WTC11 (cell line): ENCODE measurements around the gene TBC1D24.

Experiments
- ATF1 ChIP-seq: sonication (generic); formaldehyde crosslinking; IDR thresholded peaks from 2 replicates; pipeline ENCODE4 v1.8.1; 2023; ENCODE audit warnings: mild to moderate bottlenecking, moderate library complexity, missing genetic modification reagents
- CREM ChIP-seq: sonication (generic); formaldehyde crosslinking; IDR thresholded peaks from 2 replicates; pipeline ENCODE4 v1.8.1; 2022; ENCODE audit warnings: mild to moderate bottlenecking, missing genetic modification reagents, moderate library complexity
- MAX ChIP-seq: sonication (generic); formaldehyde crosslinking; IDR thresholded peaks from 2 replicates; pipeline ENCODE4 v1.8.0; 2022; ENCODE audit warnings: mild to moderate bottlenecking, missing genetic modification reagents
- MYBL2 ChIP-seq: sonication (generic); formaldehyde crosslinking; IDR thresholded peaks from 2 replicates; pipeline ENCODE4 v1.8.1; 2023; ENCODE audit warnings: mild to moderate bottlenecking, moderate library complexity, missing genetic modification reagents
- SP1 ChIP-seq: sonication (generic); formaldehyde crosslinking; conservative IDR thresholded peaks from 2 replicates; pipeline ENCODE4 v1.8.1; 2022; ENCODE audit warnings: missing genetic modification reagents
- TEAD1 ChIP-seq: sonication (generic); formaldehyde crosslinking; IDR thresholded peaks from 2 replicates; pipeline ENCODE4 v1.8.0; 2022; ENCODE audit warnings: mild to moderate bottlenecking, missing genetic modification reagents
- TF ChIP-seq, protein P1 (sequence below): fragments of 200-600 bp; IDR thresholded peaks from 2 replicates; pipeline ENCODE4 v1.8.0; 2022; ENCODE audit warnings: antibody characterized with exemption
- TF ChIP-seq, protein P2 (sequence below): fragments of 250-450 bp; sonication (Bioruptor Pico); conservative IDR thresholded peaks from 2 replicates; pipeline ENCODE4 v1.9.0; 2021; ENCODE audit warnings: mild to moderate bottlenecking
- TF ChIP-seq, protein P3 (sequence below): fragments of 250-450 bp; sonication (Bioruptor Pico); IDR thresholded peaks from 2 replicates; pipeline ENCODE4 v2.1.2; 2022; ENCODE audit warnings: mild to moderate bottlenecking, moderate library complexity

DNA sequence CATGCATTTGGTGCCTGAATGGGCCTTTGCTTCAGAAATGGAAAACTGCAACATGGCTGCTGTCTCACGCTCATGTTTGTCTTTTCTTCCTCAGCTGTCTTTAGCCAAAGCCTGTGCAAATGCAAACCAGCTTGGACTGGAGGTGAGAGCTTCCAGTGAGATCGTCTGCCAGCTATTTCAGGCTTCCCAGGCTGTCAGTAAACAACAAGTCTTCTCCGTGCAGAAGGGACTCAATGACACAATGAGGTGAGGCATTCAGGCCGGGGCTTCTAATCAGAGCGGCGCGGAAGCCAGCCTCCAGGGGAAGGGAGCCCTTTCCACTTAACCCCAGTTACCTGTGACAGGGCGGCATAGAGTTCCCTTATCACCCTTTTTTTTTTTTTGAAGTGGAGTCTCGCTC is 31.4 kb upstream of the TBC1D24 start:
- TF ChIP-seq, protein P1, sequence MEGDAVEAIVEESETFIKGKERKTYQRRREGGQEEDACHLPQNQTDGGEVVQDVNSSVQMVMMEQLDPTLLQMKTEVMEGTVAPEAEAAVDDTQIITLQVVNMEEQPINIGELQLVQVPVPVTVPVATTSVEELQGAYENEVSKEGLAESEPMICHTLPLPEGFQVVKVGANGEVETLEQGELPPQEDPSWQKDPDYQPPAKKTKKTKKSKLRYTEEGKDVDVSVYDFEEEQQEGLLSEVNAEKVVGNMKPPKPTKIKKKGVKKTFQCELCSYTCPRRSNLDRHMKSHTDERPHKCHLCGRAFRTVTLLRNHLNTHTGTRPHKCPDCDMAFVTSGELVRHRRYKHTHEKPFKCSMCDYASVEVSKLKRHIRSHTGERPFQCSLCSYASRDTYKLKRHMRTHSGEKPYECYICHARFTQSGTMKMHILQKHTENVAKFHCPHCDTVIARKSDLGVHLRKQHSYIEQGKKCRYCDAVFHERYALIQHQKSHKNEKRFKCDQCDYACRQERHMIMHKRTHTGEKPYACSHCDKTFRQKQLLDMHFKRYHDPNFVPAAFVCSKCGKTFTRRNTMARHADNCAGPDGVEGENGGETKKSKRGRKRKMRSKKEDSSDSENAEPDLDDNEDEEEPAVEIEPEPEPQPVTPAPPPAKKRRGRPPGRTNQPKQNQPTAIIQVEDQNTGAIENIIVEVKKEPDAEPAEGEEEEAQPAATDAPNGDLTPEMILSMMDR = no peak
- TF ChIP-seq ATF1 (CRISPR knock-in tag) (no peak), MYBL2 (CRISPR knock-in tag) (no peak), TEAD1 (no peak), MAX (CRISPR knock-in tag) (no peak), SP1 (no peak), CREM (CRISPR knock-in tag) (no peak)
- TF ChIP-seq, protein P2, sequence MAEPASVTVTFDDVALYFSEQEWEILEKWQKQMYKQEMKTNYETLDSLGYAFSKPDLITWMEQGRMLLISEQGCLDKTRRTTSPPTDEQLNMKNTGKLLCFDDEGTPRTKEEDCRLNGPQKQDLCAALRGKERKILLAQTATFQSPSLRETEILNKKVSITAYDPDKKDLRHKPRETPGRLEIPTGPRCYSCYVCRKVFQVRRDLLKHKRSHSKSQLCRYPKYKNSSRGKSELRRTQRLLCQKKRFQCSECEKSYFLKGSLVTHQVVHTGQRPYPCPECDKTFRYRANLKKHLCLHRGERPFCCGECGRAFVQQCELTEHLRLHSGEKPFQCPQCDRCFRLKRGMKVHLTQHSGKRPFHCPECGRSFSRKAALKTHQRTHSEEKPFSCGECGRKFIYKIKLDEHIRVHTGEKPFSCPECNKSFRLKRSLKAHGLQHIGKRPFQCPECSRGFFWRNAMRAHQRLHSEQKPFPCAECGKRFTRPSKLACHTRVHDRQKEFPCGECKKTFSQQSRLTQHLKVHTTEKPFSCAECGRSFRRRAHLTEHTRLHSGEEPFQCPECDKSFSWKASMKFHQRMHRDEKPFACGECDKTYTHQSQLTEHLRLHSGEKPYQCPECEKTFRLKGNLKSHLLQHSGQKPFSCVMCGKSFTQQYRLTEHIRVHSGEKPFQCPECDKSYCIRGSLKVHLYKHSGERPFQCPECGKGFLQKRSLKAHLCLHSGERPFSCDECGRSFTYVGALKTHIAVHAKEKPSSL (CRISPR knock-in tag) = no peak
- TF ChIP-seq, protein P3, sequence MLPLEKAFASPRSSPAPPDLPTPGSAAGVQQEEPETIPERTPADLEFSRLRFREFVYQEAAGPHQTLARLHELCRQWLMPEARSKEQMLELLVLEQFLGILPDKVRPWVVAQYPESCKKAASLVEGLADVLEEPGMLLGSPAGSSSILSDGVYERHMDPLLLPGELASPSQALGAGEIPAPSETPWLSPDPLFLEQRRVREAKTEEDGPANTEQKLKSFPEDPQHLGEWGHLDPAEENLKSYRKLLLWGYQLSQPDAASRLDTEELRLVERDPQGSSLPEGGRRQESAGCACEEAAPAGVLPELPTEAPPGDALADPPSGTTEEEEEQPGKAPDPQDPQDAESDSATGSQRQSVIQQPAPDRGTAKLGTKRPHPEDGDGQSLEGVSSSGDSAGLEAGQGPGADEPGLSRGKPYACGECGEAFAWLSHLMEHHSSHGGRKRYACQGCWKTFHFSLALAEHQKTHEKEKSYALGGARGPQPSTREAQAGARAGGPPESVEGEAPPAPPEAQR (CRISPR knock-in tag) = no peak
